ENCODE data around the gene NAIF1. TPM values are rescaled to one million over a fixed set of nuclear protein-coding genes. Genes with fewer than 3 reads are reported as not detected.

The NAIF1 gene
- total and polyA plus RNA-seq, 10 of the 15 experiments (the other 5 are each of a cell fraction or from before 2014, with no cell fraction given) = 2.4 to 14.2 (median 7.1) TPM

DNA sequence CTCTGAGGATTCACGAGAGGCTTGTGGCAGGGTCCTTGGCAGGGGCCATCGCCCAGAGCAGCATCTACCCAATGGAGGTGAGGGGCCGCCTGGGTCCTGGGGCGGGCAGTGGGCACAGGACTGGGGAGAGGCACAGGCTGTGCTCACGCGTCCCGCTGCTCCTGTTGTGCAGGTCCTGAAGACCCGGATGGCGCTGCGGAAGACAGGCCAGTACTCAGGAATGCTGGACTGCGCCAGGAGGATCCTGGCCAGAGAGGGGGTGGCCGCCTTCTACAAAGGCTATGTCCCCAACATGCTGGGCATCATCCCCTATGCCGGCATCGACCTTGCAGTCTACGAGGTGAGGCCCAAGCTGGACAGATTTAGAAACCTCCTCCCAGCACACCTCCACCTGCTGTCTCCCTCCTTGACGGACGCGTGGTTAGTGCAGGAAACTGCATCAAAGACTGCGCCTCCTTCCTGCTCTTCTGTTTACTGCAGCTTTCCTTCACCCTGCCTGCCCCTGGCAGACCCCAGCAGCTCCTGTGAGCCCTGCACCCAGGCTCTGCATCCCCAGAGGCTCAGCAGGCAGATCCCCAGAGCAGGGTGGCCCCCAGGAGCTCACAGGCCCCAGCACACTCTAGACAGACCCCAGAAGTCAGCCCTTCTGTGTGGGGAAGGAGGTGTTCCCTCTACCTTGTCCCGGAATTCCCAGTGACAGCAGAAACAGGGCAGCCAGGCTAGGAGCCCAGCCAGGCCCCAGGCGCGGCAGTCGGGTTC is 39.2 kb upstream of the NAIF1 start:
- Histone ChIP-seq H4K20me1 (ENCODE audit: control insufficient read depth, insufficient read depth) (no peaks in the 10 kb centered on the region), H3K4me3 (no peak overlapping the region), H3K36me3 (ENCODE audit: control insufficient read depth in 2 of 2, insufficient read depth in 2 of 2, low read length in 1 of 2) (peaks cover 14 to 51% of the 10 kb centered on the region in 2 experiments), H3K4me2 (ENCODE audit: control insufficient read depth, insufficient read depth) (no peak overlapping the region), H3K79me2 (ENCODE audit: control insufficient read depth, insufficient read depth, low read length) (no peaks in the 10 kb centered on the region), H3K27ac (ENCODE audit: control insufficient read depth, insufficient read depth) (no peak overlapping the region), H3K4me1 (ENCODE audit: control insufficient read depth, insufficient read depth, low read length) (no peaks in the 10 kb centered on the region), H3K9ac (ENCODE audit: control insufficient read depth, insufficient read depth, low read length) (no peak overlapping the region), H2AFZ (ENCODE audit: control insufficient read depth, low read depth, low read length) (no peak overlapping the region), H3K27me3 (replicated peaks in 1 of 2; ENCODE audit: control insufficient read depth in 2 of 2, insufficient read depth in 2 of 2, low read length in 1 of 2) (no peaks in the 10 kb centered on the region), H3K9me3 (replicated peaks; ENCODE audit: control insufficient read depth, insufficient read depth, low read length) (no peaks in the 10 kb centered on the region)
- FAIRE-seq (no peak), DNase-seq (ENCODE audit: low read depth, low spot score) (no peak), ATAC-seq (no peak)
- TF ChIP-seq POLR2A (IDR thresholded peaks at IDR 0.05; ENCODE audit: low read depth, low read length) (peak; percentile 22; the same call in 1 of the 2 replicates), MEF2B (IDR thresholded peaks at IDR 0.05; ENCODE audit: partially characterized antibody, poor library complexity, severe bottlenecking) (no peak)
- POLR2A ChIA-PET = no interaction called here
- RAD21 ChIA-PET (ENCODE audit: unreplicated experiment) = no interaction called here
- SMC1A ChIA-PET (ENCODE audit: uncharacterized antibody, unreplicated experiment) = interaction anchor here (1.1 kb wide), 1 partner anchor 208 kb away, joined by 4 read pairs; no protein-coding TSS in a partner anchor
- no TSS peak for BruUV-seq (replicated peaks)
- intact Hi-C loops (cut with micrococcal nuclease; ENCODE audit: unreplicated experiment) = no loop called here
- WGBS (ENCODE audit: insufficient coverage, insufficient replicate concordance, low lambda C conversion rate, missing lambda C conversion rate) = 97% methylated on average over 21 of the region's 23 CpGs
- in situ Hi-C loops (cut with MboI) = no loop called here
- CTCF ChIA-PET = no interaction called here

DNA sequence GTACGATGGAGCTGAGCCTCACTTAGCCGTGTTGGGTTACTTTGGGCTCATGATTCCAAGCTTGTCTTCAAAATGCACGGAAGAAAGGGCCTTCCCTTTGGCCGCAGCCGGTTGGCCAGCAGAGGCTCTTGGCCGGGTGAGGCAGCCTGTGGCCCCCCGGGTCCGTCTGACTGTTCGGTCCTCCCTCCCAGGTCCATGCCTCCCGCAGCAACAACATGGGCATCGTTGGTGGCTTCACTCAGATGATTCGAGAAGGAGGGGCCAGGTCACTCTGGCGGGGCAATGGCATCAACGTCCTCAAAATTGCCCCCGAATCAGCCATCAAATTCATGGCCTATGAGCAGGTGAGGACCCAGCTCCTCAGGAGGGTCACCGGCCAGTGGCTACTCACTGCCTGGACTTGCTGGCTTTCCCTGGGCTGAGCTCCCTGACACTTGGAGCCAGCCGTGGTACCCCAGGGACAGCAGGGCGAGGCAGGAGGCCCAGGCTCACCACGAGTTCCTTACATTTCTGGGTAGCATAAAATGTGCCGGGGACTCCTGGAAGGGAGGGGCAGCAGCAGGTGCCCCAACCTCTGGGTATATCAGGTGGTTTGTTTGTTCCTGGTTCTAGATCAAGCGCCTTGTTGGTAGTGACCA is 38.5 kb upstream of the NAIF1 start:
- ChIA-PET CTCF (interaction anchor here (0.7 kb wide), 1 partner anchor 10 kb away, joined by 3 read pairs; no protein-coding TSS in a partner anchor), POLR2A (no interaction called here), SMC1A (ENCODE audit: uncharacterized antibody, unreplicated experiment) (interaction anchor here (1.1 kb wide), 1 partner anchor 207 kb away, joined by 4 read pairs; no protein-coding TSS in a partner anchor), RAD21 (ENCODE audit: unreplicated experiment) (no interaction called here)
- intact Hi-C loops (cut with micrococcal nuclease; ENCODE audit: unreplicated experiment) (no loop called here), in situ Hi-C loops (cut with MboI) (no loop called here)
- Histone ChIP-seq H3K4me3 (no peak overlapping the region), H3K36me3 (ENCODE audit: control insufficient read depth in 2 of 2, insufficient read depth in 2 of 2, low read length in 1 of 2) (peaks cover 16 to 52% of the 10 kb centered on the region in 2 experiments), H3K27ac (ENCODE audit: control insufficient read depth, insufficient read depth) (no peak overlapping the region), H3K4me2 (ENCODE audit: control insufficient read depth, insufficient read depth) (no peak overlapping the region), H3K79me2 (ENCODE audit: control insufficient read depth, insufficient read depth, low read length) (no peaks in the 10 kb centered on the region), H3K9ac (ENCODE audit: control insufficient read depth, insufficient read depth, low read length) (no peak overlapping the region), H3K9me3 (replicated peaks; ENCODE audit: control insufficient read depth, insufficient read depth, low read length) (no peaks in the 10 kb centered on the region), H3K4me1 (ENCODE audit: control insufficient read depth, insufficient read depth, low read length) (no peaks in the 10 kb centered on the region), H4K20me1 (ENCODE audit: control insufficient read depth, insufficient read depth) (no peaks in the 10 kb centered on the region), H3K27me3 (replicated peaks in 1 of 2; ENCODE audit: control insufficient read depth in 2 of 2, insufficient read depth in 2 of 2, low read length in 1 of 2) (no peaks in the 10 kb centered on the region), H2AFZ (ENCODE audit: control insufficient read depth, low read depth, low read length) (no peak overlapping the region)
- FAIRE-seq (no peak), DNase-seq (ENCODE audit: low read depth, low spot score) (no peak), ATAC-seq (no peak)
- WGBS (ENCODE audit: insufficient coverage, insufficient replicate concordance, low lambda C conversion rate, missing lambda C conversion rate) = 98% methylated on average over 20 of the region's 21 CpGs
- no TSS peak for BruUV-seq (replicated peaks)
- TF ChIP-seq CEBPB (IDR thresholded peaks at IDR 0.05; ENCODE audit: borderline replicate concordance in 1 of 2, low read depth in 2 of 2, low read length in 2 of 2) (no peak), FOS (IDR thresholded peaks at IDR 0.05; ENCODE audit: borderline replicate concordance, extremely low read depth, insufficient read length) (no peak), BRCA1 (IDR thresholded peaks at IDR 0.05; ENCODE audit: low read depth, low read length) (no peak), SMC3 (IDR thresholded peaks at IDR 0.05; ENCODE audit: borderline replicate concordance, low read length) (no peak), SIN3A (IDR thresholded peaks at IDR 0.05; ENCODE audit: low read depth, low read length) (no peak), ZNF24 (IDR thresholded peaks at IDR 0.05) (no peak), CHD4 (IDR thresholded peaks at IDR 0.05) (no peak), MEF2A (IDR thresholded peaks at IDR 0.05; ENCODE audit: insufficient read depth, low read depth, low read length) (no peak)
- TF ChIP-seq, protein P1, sequence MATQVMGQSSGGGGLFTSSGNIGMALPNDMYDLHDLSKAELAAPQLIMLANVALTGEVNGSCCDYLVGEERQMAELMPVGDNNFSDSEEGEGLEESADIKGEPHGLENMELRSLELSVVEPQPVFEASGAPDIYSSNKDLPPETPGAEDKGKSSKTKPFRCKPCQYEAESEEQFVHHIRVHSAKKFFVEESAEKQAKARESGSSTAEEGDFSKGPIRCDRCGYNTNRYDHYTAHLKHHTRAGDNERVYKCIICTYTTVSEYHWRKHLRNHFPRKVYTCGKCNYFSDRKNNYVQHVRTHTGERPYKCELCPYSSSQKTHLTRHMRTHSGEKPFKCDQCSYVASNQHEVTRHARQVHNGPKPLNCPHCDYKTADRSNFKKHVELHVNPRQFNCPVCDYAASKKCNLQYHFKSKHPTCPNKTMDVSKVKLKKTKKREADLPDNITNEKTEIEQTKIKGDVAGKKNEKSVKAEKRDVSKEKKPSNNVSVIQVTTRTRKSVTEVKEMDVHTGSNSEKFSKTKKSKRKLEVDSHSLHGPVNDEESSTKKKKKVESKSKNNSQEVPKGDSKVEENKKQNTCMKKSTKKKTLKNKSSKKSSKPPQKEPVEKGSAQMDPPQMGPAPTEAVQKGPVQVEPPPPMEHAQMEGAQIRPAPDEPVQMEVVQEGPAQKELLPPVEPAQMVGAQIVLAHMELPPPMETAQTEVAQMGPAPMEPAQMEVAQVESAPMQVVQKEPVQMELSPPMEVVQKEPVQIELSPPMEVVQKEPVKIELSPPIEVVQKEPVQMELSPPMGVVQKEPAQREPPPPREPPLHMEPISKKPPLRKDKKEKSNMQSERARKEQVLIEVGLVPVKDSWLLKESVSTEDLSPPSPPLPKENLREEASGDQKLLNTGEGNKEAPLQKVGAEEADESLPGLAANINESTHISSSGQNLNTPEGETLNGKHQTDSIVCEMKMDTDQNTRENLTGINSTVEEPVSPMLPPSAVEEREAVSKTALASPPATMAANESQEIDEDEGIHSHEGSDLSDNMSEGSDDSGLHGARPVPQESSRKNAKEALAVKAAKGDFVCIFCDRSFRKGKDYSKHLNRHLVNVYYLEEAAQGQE (IDR thresholded peaks at IDR 0.05; ENCODE audit: low read depth, low read length) = no peak
- TF ChIP-seq, protein P2, sequence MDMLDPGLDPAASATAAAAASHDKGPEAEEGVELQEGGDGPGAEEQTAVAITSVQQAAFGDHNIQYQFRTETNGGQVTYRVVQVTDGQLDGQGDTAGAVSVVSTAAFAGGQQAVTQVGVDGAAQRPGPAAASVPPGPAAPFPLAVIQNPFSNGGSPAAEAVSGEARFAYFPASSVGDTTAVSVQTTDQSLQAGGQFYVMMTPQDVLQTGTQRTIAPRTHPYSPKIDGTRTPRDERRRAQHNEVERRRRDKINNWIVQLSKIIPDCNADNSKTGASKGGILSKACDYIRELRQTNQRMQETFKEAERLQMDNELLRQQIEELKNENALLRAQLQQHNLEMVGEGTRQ (IDR thresholded peaks at IDR 0.05; ENCODE audit: borderline replicate concordance, low read depth, low read length) = no peak
